Stimulated activated naive CD8-positive, alpha-beta T cell treated with anti-CD3 and anti-CD28 coated beads, Interleukin-15, Interleukin-2, amounts not matched to agents 100 ng/mL and 50 ng/mL, for 24 hours (primary cell): ENCODE results near the gene FLG.
"Not testable (repeated sequence)": the region's sequence is repeated elsewhere in the genome, so short reads cannot be mapped to it uniquely, and the experiment has no call there.

Experiments used
- H3K27ac Mint-ChIP-seq: one replicate; pipeline ENCODE4 v1.8.0; 2021; ENCODE audit warnings: mild to moderate bottlenecking, mixed read lengths
- H3K27me3 Mint-ChIP-seq: one replicate; pipeline ENCODE4 v1.8.0; 2021; ENCODE audit warnings: mixed read lengths
- H3K36me3 Mint-ChIP-seq: one replicate; pipeline ENCODE4 v1.8.0; 2021; ENCODE audit warnings: low read depth, mixed read lengths
- H3K4me1 Mint-ChIP-seq: one replicate; pipeline ENCODE4 v1.8.0; 2021; ENCODE audit warnings: low read depth, mixed read lengths
- H3K4me3 Mint-ChIP-seq: one replicate; pipeline ENCODE4 v1.8.0; 2021; ENCODE audit warnings: mild to moderate bottlenecking, mixed read lengths
- H3K9me3 Mint-ChIP-seq: one replicate; pipeline ENCODE4 v1.8.0; 2021; ENCODE audit warnings: mixed read lengths

The FLG gene

DNA sequence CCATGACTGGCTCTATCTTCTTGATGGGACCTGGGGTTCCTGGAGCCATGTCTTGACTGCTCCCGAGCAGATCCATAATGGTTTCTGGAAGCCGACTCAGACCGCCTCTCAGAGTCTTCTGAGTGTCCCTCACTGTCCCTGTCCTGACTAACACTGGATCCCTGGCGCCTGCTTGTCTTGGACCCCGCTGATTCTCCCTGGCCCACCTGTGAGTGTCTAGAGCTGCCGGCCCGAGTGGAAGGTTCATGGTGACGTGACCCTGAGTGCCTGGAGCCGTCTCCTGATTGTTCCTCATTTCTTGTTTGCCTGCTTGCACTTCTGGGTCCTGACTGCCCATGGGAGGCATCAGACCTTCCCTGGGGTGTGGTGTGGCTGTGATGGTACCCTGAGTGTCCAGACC lies 15.1 kb downstream of the FLG start:
- H3K4me3 Mint-ChIP-seq, result no peak overlapping the region
- peaks cover under 1% of the 10 kb centered on the region for H3K9me3 Mint-ChIP-seq
- no peak overlapping the region for H3K27ac Mint-ChIP-seq
- H3K36me3 Mint-ChIP-seq, result no peaks in the 10 kb centered on the region
- no peaks in the 10 kb centered on the region for H3K4me1 Mint-ChIP-seq
- no peaks in the 10 kb centered on the region for H3K27me3 Mint-ChIP-seq

GRCh38 chr1:152309320-152309901 lies 15.6 kb downstream of the FLG start:
- H3K27me3 Mint-ChIP-seq, H3K4me3 Mint-ChIP-seq, H3K9me3 Mint-ChIP-seq, H3K27ac Mint-ChIP-seq, H3K4me1 Mint-ChIP-seq, H3K36me3 Mint-ChIP-seq: not testable (repeated sequence)

DNA sequence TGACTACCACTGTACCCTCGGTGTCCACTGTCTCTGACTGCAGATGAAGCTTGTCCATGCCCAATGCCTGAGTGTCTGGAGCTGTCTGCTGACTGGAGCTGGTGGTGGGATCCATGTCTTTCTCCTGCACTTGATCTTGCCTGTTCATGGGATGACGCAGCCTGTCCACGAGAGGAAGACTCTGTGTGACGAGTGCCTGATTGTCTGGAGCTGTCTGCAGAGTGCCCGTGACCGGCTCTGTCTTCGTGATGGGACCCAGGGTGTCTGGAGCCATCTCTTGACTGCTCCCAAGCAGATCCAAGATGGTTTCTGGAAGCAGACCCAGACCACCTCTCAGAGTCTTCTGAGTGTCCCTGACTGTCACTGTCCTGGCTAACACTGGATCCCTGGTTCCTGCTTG lies 16.3 kb downstream of the FLG start:
- not testable (repeated sequence) for H3K4me1 Mint-ChIP-seq, H3K4me3 Mint-ChIP-seq, H3K9me3 Mint-ChIP-seq, H3K36me3 Mint-ChIP-seq, H3K27ac Mint-ChIP-seq, H3K27me3 Mint-ChIP-seq

- not testable (repeated sequence) for H3K9me3 Mint-ChIP-seq, H3K4me1 Mint-ChIP-seq, H3K27ac Mint-ChIP-seq, H3K27me3 Mint-ChIP-seq, H3K4me3 Mint-ChIP-seq, H3K36me3 Mint-ChIP-seq
Measured at GRCh38 chr1:152307970-152308369, 17.1 kb downstream of the FLG start.

- not testable (repeated sequence) for H3K9me3 Mint-ChIP-seq, H3K4me3 Mint-ChIP-seq, H3K4me1 Mint-ChIP-seq, H3K27me3 Mint-ChIP-seq, H3K36me3 Mint-ChIP-seq, H3K27ac Mint-ChIP-seq
Measured at GRCh38 chr1:152306123-152306522, 18.9 kb downstream of the FLG start.

GRCh38 chr1:152304773-152305172 lies 20.3 kb downstream of the FLG start:
- not testable (repeated sequence) for H3K4me3 Mint-ChIP-seq, H3K27ac Mint-ChIP-seq, H3K27me3 Mint-ChIP-seq, H3K4me1 Mint-ChIP-seq, H3K9me3 Mint-ChIP-seq, H3K36me3 Mint-ChIP-seq

- not testable (repeated sequence) for H3K4me1 Mint-ChIP-seq, H3K36me3 Mint-ChIP-seq, H3K4me3 Mint-ChIP-seq, H3K9me3 Mint-ChIP-seq, H3K27me3 Mint-ChIP-seq, H3K27ac Mint-ChIP-seq
Measured at GRCh38 chr1:152303139-152303872, 21.7 kb downstream of the FLG start.

- H3K9me3 Mint-ChIP-seq, H3K27me3 Mint-ChIP-seq, H3K36me3 Mint-ChIP-seq, H3K4me1 Mint-ChIP-seq, H3K27ac Mint-ChIP-seq, H3K4me3 Mint-ChIP-seq: not testable (repeated sequence)
Measured at GRCh38 chr1:152256394-152256793, 68.6 kb downstream of the FLG start.
